CD4-positive, alpha-beta T cell treated with Interleukin-15 for 4 hours (primary cell): ENCODE measurements around the gene C17orf50.

Source experiments
- DNase-seq: peaks from one replicate; pipeline ENCODE4 v3.0.0-alpha.2; 2020; ENCODE audit warnings: low spot score

The C17orf50 gene

GRCh38 chr17:35752945-35753764, 7.5 kb upstream of the C17orf50 start, which contains the start of gene GAS2L2:
Gene GAS2L2, minus strand, starts transcription at chr17:35753239. Its CDS starts 389 bp downstream, at chr17:35752850.
- no peak for DNase-seq

DNA sequence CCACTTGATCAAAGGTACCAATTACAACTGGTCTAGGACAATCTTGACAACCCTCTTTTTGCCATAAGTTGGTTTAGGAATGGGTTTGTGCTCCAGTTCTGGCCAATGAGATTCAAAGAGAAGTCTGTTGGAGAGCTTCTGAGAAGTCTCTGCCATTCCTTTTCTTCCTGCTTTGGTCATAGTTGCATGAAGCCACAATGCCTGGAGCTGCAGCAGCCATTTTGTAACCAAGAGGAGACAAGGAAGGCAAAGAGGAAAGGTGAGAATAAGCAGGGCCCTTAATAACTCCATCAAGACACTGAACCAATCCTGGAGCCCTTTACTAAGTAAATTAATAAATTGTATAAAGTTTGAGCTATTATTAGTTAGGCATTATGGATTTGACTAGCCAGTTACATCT, 3.4 kb upstream of the C17orf50 start:
- no peak for DNase-seq

GRCh38 chr17:35761601-35762000, 914 bp downstream of the C17orf50 start:
- no peak for DNase-seq

- no peak for DNase-seq
Observed at GRCh38 chr17:35763767-35764122, 3.1 kb downstream of the C17orf50 start.

DNA sequence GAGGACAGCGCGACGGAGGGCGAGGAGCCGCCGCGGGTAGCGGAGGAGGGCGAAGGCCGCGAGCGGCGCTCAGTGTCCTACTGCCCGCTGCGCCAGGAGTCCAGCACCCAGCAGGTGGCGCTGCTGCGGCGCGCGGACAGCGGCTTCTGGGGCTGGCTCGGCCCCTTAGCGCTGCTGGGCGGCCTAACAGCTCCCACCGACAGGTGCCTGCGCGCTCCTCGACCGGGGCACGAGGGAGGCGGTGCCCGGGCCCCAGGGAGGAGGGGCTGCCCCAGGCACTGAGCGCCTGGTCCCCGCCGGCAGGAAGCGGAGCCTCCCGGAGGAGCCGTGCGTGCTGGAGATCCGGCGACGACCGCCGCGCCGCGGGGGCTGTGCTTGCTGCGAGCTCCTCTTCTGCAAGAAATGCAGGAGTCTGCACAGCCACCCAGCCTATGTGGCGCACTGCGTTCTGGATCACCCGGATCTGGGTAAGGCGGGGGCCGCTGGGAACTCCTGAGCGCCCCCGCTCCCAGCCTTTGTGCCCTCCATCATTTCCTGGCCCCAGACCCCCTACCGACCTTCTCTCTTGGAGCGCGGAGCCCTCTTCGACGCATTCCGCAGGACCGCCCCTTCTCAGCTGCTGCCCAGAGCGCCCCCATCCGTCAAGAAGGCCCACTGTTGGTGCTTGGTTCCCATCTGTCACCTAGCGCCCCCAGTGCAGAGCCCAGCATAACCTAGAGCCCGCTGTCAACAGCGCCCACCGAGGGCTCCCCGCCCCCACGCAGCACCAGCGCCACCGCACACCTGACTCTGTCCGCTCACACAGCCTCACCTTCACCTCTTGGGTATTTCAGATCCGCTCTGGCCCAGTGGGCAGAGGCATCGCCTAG, 3.7 kb downstream of the C17orf50 start:
- peak; percentile 88 for DNase-seq

DNA sequence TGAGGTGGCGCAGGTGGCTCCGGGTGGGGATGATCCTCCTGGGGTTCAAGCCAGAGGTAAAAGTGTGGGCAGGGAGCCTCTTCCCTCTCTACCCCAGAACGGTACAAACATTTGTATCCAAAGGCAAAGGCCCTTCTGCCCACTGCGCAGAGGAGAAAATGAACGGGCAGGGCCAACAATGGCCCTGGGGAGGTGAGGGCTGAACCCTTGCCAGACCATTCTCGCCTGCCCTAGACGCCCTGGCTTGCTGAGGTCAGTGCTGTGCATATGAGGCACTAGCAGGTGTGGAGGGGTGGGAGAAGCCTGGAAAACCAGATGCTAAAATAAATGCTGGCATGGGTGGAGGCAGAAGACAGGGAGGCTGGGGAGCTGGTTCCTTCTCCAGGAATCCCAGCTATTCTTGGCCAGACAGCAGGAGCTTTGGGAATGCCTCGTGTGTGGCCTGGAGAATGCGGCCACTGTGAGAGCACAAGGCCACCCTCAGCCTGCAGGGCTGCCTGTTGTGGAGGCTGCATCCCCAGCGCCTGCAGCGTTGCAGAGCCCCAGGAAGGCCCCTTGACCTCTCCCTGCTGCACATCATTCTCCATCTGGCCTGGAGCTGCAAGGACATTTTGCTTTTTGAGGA, 4.5 kb downstream of the C17orf50 start:
- no peak for DNase-seq

GRCh38 chr17:35765756-35766488, 5.2 kb downstream of the C17orf50 start:
- no peak for DNase-seq

DNA sequence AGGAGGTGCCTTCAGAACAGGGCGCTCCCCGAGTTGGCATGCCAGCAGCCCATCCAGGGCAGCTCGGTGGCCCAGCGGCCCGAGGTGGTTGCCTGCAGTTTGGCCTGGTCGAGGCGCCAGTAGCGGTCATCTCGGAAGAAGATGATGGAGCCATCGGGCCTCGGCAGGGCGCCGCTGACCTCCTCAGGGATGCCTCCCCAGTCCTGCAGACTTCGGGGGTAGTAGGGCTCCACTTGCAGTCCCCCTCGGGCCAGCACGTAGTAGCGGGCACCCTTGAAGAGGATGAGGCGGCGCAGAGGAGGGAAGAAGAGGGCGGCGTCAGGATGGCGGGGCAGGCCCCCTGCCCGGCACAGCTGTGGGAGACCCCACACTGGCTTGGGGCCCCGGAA, 5.8 kb downstream of the C17orf50 start:
- no peak for DNase-seq

DNA sequence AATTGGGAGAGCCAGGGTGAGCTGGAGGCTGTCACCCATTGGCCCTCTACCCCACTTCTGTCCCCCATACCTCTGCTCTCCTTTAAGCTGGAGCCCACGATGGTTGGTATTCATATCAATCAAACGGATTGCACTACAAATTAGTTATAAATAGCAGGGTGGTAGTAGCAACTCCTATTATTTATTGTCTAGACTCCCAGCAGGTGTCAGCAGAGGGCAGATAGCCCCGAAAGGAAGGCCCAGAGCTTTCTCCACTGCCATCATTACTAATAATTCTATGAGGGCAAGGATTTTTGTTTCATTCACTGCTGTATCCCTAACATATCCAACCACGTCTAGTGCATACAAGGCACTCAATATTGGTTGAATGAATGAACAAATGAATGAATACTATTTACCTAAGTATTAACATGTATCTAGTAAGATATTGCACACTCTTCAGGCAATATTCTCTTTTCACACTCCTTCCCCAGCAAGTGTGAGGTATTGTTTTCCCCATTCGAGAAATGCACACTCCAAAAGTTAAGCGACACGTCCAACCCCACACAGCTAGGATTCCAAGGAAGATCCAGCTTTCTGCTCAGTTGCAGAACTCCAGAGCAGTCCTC, 6.3 kb downstream of the C17orf50 start:
- peak; percentile 21 for DNase-seq

DNA sequence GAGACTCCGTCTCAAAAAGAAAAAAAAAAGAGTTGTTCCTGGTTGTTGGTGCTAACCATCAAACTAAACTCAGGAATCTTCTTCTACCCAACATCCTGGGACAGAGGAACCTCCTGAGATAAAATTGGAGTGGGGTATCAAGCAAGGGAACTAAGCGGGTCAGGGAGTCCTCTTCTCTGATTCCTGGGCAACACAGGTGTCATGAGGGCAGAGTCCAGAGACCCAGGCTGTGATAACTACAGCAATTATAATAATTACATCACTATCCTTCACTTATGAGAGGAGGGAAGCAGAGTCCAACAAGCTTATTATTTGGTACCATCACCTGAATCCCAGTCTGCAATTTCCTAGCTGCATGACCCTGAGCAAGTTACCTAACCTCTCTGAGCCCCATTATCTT, 8.1 kb downstream of the C17orf50 start:
- DNase-seq, result no peak

DNA sequence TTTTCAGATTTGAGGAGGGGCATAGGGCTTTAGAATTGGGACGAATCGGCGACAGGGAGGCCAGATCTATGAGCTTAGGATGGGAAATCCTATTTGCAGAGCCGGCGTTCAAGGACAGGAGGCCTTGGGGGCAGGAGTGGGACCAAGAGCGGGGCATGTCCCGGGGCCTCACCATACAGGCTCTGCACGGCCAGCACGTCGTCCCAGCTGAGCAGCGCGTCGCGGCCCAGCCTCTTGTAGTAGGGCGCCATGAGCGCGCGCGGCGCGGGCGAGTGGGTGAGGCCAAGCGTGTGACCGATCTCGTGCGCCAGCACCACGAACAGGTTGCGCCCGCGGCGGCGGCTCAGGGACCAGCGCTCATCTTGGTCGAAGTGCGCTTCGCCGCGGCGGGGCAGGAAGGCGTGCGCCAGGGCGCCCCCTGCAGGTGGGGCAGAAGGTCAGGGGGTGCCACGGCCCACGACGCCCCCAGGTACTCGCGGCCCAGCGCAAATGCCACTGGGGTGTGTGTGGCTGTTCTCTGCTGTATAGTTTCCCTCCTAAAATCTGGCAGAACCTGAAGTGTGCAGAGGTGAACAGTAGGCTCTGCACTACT, 9.3 kb downstream of the C17orf50 start:
- DNase-seq, result no peak

- DNase-seq, result no peak
Observed at GRCh38 chr17:35773129-35773528, 12.4 kb downstream of the C17orf50 start.

DNA sequence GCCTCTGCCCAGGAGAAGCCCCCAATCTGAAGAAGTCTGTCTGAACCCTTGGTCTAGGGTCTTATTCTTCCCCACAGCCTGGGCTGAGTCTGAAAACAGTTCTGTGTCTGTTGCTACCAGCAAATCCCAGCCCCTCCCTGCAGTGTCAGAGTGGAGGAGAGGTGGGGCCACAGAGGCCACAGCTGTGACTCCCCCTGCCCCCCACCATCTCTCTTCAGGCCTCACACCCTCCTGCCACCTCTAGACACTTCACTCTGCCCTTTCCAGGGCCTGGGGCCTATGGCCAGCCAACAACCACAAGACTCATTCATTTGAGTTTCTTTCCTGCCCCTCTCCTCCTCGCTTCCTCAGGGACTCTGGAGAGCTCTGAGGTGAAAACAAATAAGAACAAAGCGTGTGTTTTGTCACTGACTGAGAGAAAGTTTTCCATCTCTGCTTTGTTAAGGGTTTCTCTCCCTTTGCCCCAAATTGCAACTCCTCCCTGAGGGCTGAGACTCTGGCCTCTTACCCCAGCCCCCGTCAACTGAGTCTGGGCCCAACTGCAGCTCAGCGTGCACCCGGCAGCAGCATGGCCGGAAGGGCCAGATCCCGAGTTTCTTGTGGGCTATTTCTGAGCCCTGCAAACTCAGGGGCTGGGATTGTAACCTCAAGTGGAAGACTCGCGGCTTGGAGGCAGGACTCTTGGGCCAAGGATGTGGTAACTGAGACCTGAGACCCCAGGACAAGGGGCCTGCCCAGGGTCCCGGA, 13.2 kb downstream of the C17orf50 start:
- no peak for DNase-seq

- no peak for DNase-seq
Observed at GRCh38 chr17:35774499-35774898, 13.8 kb downstream of the C17orf50 start.

- no peak for DNase-seq
Observed at GRCh38 chr17:35775039-35775438, 14.4 kb downstream of the C17orf50 start.

DNA sequence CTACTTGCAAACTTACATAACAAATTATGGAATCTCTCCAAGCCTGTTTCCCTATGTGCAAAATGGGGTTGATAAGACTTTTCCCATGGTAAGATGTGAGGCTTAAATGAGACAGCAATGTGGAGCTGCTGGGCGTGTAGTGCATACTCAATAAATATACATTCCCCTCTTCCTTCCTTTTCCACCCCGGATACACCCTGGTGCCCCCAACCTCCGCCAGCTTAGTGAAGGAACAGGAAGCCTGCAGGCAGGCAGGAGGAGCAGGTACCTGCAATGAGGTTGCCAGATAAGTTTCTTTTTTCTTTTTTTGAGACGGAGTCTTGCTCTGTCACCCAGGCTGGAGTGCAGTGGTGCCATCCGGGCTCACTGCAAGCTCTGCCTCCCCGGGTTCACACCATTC, 14.9 kb downstream of the C17orf50 start:
- DNase-seq, result no peak

DNA sequence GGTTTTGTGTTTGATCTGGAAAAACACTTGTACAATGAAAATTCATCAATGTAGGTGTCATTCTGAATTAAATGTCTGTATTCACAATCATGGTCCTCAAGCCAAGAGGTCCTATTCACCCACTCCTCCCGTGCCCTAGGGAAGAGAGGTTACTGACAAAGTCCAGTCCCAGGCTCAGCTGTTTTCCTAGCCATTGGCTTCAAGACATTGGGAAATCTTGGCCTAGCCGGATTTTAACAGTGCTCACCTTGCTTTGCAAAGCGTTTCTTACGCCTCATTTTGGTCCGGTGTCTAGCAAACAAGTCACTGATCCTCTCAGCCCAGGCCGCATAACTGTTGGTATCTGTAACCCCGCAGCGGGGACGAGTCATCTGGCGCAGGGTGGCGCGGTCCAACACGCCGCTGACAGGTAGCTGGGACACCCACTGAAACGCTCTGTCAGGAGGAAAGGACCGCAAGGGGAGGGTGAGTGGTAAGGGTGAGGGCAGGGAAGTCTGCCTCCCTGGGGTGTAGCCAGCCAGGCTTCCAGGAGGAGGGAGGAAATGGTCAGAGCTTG, 18.0 kb downstream of the C17orf50 start:
- no peak for DNase-seq

DNA sequence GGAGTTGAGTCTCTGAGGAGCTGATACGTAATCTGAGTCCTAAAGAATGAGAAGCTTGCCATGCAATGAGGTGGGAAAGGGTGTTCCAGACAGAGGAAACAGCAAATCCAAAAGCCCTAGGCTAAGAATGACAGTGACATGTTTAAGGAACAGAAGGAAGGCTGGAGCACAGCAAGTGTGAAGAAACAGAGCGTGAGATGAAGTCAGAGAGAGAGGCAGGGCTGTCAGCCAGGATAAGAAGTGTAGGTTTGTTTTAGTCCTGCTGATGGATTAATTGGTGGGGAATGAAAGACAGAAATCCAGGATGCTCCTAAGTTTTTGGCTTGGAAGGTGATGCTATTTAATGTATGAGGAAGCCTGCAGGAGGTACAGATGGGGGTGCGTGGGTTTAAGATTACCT, 20.3 kb downstream of the C17orf50 start:
- DNase-seq, result no peak

GRCh38 chr17:35784895-35785294, 24.2 kb downstream of the C17orf50 start:
- no peak for DNase-seq

DNA sequence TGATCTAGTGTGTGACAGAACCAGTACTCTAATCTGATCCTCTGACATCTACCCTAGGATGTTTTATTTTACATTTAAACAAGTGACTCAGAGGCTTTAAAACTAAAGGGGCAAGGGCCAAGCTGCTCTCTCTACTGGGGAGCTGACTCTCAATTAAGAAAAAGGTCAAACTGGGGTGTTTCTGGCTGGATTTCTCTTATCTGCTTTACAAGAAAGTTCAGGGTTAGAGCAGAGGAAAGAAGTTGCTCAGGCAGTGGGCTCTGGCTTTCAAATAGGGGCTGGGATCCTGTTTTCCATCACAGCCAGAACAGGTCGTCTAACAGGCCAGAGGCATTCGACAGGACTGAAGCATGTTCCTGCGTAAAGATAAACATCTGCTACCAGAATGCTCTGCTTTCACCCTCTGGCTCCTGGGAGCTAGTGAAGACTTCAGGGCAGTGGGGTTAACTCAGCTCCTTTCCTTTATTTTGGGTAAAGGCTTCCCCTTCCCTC, 26.3 kb downstream of the C17orf50 start:
- no peak for DNase-seq
